Medulla oblongata (tissue), 1 donor: ENCODE results near the gene WDFY3.

Experiments
- DNase-seq: peaks from one replicate; pipeline ENCODE4 v3.0.0-alpha.2; 2015; ENCODE audit errors: extremely low spot score

The WDFY3 gene

DNA sequence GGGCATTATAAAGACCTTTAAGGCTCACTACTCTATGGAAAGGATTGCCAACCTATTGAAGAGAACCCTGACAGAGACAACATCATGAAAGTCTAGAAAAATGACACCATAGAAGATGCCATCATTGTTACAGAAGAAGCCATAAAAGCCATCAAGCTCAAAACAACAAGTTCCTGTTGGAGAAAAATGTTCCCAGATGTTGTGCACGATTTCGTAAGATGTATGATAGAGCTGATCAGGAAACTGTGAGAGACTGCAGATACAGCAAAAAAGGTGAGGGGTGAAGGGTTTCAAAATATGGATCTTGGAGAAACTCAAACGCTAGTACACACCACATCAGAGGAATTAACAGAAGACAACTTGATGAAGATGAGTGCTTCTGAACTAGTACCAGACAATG lies 53.3 kb downstream of the WDFY3 start:
- no peak for DNase-seq

DNA sequence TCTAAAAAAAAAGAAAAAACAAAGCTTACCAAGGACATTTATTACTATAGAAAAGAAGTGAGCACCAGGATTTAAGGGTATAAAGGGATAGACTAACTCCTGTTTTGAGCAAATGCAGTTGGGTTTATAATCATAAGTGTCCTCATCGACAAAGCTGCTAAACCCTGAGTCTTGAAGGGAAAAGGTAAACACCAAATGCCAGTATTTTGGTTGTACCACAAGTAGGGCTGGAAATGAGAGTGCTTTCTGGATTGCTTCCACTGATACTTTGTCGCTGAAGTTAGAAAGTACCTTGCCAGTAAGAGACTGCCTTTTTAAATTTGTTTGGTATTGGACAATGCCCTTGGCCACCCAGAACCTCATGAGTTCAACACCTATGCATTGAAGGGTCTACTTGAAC lies 53.7 kb downstream of the WDFY3 start:
- DNase-seq = no peak

DNA sequence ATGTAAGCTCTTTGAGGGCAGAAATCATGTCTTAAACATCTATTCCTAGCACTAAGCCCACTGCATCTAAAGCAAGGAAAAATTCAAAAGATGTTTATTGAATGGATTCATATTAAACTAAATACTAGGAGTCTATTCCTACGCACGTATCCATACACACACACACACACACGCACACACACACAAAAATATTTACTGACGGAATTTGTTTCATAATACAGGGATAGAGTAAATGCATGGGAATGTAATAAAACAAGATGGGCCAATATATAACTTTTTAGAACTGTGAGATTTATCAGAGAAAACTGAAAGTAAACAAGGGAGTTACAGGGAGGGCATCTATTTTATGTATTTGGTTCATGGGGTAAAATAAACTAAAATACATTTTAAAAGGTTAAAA lies 57.6 kb downstream of the WDFY3 start:
- DNase-seq = no peak

DNA sequence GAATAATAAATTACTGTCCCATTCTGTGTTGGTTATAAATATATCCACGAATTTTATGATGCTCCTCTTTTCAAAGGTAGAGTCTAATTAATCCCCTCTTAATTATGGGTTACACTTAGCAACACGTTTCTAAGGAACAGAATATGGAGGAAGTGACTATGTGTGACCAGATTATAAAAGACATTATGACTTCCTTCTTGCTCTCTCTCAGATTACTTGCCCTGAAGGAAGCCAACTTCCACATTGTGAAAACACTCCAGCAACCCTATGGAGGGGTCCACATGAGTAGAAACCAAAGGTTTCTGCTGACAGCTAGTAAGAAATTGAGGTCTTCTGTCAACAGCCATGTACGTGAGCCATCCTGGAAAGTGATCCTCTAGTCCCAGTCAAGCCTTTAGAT lies 59.3 kb downstream of the WDFY3 start:
- no peak for DNase-seq

DNA sequence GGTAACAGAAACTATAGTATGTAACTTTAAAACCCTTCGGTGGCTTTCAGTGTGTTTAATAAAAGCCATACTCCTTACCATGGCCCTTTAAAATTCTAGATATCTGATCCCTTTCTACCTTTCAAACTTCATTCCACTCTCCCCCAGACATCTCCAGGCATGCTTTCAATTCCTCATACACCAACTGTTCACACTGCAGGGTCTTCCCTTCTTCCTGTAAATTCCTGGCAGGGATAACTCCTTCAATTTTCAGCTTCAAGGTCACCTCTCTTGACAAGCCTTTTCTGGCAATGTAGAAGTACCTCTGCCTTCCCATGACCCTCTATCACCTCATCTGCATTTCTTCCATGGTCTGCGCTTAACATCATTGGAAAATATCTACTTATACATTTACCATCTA lies 60.8 kb downstream of the WDFY3 start:
- no peak for DNase-seq

DNA sequence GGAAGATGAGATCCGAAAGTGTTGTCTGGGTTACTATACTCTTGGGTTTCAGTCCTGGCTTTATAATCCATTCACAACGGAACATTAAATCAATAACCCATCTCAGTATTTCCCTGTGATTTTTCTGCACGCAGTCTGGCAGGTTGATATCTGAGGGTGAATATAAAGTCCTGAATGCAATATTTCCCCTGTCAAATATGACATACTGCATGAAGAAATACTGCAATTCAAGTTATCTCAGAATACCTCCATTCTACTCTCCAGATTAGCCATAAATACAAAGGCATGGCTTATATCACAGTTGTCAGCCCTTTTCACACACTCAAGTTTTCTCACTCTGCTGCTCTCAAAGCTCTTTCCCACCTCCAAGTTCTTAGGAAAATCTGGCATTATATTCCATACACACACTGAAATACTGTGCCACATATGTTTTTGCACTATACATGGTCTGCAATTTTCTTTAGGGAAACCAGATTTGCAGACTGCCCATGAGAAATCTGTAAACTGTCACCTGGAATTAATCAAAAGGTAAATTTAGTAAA lies 64.7 kb downstream of the WDFY3 start:
- DNase-seq = no peak

DNA sequence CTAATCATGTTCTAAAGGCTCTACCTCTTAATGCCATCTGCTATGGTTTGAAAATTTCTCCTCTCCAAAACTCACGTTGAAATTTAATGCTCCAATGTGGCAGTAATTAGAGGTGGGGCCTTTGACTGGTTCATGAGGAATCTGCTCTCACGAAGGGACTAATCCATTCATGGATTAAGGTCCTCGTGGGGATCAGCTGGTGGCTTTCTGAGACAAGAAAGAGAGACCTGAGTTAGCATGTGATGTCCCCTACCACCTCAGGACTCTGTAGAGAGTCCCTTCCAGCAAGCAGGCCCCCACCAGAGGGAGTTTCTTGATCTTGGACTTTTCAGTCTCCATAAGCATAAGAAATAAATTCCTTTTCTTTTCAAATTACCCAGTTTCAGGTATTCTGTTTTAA lies 65.3 kb downstream of the WDFY3 start:
- no peak for DNase-seq

DNA sequence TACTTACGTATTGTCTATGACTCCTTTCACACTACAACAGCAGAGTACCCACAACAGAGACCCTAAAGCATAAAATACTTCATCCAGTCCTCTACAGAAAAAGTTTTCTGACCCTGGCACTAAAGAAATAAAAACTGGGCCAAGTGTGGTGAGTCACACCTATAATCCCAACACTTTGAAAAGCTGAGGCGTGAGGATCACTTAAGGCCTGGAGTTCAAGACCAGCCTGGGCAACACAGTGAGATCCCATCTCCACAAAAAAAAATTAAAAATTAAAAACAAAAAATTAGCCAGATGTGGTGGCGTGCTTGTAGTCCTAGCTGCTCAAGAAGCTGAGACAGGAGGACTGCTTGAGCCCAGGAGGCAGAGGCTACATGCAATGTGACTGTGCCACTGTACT lies 66.9 kb downstream of the WDFY3 start:
- no peak for DNase-seq

DNA sequence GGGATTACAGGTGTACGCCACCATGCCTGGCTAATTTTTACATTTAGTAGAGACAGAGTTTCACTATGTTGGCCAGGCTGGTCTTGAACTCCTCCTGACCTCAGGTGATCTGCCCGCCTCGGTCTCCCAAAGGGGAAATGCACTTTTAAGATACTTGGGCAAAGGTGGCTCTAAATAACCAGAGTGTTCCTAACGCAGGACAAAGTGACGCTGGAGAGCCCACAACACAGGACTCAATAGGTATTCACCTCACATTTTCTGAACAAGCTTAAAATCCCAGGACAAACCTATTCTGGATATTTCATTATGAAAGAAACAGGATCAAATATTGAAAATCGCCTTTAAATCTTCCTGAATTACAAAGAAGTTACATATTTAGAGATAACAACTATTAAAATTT lies 69.0 kb downstream of the WDFY3 start:
- DNase-seq = no peak

DNA sequence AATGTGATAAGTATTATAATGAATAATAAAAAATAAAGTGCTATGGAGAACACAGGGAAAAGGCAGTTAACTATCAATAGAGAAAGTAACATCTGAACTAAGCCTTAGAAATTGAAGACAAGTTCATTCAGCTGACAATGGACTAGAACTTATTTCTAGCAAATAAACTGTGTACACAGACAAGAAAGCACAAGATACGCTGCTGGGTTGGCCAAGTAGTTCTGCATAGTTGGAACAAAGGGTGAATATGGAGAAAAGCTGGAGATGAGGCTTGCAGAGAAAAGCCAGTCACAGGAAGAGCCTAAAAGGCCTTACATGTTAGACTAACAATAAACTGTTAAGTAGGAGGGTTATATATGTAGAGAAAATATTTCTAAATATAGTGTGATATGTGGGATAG lies 71.2 kb downstream of the WDFY3 start:
- no peak for DNase-seq

DNA sequence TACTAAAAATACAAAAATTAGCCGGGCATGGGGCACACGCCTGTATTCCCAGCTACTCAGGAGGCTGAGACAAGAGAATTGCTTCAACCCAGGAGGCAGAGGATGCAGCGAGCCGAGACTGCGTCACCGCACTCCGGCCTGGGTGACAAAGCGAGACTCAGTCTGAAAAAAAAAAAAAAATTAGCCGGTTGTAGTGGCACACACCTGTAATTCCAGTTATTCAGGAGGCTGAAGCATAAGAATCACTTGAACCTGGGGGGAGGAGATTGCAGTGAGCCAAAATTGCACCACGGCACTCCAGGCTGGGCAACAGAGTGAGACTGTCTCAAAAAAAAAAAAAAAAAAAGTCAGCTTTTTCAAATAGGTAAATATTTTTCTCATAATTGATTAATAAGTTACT lies 71.9 kb downstream of the WDFY3 start:
- no peak for DNase-seq

DNA sequence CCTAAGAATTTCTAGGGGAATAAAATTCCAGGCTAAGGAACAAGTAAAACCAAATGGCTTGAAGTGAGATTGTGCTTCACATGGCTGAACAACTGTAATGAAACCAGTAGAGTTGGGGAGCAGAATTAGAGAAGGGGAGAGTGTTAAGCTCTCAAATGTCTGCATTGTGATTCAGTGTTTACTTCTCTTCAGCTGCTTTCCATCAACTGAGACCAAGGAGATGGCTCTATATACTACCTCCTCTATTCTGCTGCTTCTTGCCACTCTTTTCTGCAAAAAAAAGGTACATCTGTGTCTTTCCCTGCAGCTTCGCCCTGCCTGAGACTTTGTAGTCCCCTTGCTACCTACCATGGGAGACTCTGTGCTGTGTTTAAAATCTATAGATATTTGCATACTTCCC lies 73.5 kb downstream of the WDFY3 start:
- no peak for DNase-seq

DNA sequence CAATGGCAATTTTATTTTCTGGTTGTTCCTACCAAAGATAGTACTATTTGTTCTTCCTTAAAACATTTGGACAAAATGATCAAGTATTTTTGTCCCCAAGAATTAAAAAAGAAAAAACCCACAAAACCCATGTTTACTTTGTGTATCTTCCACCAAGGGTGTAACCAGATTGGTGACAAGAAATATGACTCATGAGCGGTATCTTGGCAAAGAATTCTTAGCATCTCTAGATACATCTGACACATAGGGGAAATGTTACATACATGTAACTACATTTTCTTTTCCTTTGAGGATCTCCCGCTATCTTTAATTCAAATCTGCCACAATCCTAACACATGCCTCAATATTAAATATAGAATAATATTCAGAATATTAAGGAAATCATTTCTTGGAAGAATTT lies 78.7 kb downstream of the WDFY3 start:
- no peak for DNase-seq

DNA sequence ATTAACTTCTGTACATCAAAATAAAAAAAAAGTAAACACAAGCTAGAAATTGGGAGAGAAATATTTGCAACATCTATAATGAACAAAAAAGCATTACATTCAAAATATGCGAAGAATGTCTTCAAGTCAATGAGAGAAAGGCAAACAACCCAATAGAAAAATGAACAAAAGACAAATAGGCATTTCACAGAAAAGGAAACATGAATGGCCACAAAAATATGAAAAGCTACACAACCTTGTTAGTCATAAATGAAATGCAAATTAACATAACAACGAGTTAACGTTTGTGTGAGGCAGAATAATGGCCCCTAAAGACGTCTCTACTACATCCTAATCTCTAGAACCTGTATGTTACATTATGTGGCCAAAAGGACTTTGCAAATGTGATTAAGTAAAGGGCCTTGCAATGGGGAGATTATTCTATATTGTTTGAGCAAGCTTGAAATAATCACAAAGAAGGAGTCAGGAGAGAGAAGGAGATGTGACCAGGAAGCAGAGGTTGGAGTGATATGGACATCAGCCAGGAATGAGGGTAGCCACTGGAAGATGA lies 86.8 kb downstream of the WDFY3 start:
- no peak for DNase-seq

DNA sequence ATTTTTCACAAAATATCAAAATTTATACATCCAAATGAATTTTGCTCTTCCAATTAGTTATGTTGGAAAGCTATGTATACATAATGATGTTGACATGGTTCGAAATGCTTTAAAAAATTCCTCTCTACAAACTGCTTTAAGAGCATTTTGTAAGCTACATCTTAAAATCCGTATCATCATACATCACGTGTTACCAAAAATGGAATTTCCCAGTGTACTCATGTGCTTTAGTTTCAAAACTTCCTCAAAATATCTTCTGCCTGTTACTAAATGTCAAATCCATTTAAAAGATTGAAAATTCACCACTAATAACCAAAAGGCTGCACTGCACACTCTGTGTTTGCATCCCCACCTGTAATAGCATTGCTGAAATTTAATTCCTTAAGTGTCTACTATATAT lies 87.9 kb downstream of the WDFY3 start:
- no peak for DNase-seq

DNA sequence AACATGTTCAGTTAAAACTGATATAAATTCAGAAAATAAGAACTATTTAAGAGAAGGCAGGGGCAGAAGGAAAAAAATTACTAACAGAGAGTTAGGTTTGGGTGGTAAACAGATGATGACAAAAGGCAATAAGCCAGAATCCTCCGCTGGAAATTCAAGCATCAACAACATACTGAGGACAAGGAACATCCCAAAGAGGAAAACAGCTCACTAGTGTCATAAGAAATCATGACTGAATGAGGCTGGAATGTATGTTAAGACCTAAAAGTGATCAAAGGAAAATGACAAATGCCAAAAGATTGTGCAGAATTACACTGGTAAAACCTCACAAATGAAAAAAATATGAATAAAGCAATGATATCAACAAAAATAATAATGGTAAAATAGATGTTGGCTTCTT lies 88.4 kb downstream of the WDFY3 start:
- no peak for DNase-seq

DNA sequence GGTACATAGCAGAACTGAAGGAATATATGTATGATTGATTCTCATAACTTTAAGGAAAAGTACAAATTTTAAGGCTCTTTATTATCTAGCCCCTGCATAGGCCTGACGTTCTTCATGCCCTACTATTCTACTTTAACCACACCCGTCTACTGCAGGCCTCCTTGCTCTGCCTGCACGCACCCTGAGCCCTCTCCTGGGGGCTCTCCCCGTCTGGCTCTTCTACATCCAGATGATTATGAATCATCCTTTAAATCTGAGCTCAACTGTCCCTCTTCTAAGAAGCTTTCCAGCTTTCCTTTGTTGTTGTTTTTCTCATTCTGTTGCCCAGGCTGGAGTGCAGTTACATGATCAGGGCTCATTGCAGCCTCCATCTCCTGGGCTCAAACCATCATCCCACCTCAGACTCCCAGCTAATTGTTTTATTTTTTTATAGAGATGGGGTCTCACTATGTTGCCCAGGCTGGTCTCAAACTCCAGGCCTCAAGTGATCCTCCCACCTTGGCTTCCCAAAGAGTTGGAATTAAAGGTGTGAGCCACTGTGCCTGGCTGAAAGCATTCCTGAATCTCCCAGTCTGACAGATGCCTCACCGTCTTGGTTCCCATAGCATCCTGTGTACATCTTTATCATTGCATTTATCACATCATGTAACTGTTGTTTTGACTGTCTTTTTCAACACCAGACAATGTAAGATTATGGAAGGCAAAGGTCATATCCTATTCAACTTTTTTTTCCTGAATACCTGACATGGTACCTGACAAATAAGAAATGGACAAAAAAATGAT lies 89.2 kb downstream of the WDFY3 start:
- DNase-seq = no peak

DNA sequence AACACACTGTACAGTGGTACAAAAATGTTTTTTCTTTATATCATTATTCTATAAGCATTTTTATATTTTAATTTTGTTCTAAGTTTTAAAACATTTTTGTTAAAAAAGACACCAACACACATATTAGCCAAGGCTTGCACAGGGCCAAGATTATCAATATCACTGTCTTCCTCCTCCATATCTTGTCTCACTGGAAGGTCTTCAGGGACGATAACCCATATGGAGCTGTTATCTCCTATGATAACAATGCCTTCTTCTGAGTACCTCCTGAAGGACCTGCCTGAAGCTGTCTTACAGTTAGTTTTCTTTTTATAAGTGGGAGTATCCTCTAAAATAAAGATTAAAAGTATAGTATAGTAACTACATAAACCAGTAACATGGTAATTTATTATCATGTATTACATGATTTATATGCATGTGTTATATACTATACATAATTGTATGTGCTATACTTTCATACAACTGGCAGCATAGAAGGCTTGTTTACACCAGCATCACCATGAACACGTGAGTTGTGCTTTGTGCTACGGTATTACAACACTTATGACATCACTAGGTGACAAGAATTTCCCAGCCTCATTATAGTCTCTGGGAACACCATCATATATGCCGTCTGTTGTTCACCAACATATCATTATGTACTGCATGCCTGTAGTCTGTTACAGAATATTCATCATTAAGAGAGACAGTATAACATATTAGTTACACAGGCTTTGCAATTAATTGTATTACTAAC lies 90.7 kb downstream of the WDFY3 start:
- no peak for DNase-seq

DNA sequence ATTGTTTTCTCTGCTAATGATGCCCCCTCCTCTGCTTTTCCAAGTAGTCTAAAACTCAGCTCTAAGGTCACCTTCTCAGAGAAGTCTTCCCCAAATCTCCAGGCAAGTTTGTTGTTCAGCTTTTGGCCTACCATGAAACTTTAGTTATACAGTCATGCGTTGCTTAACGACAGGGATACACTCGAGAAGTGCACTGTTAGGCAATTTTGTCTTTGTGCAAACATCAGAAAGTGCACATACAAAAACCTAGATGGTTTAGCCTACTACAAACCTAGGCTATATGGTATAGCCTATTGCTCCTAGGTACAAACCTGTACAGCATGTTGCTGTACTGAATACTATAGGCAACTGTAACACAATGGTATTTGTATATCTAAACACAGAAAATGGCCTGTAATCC lies 91.9 kb downstream of the WDFY3 start:
- DNase-seq = no peak

DNA sequence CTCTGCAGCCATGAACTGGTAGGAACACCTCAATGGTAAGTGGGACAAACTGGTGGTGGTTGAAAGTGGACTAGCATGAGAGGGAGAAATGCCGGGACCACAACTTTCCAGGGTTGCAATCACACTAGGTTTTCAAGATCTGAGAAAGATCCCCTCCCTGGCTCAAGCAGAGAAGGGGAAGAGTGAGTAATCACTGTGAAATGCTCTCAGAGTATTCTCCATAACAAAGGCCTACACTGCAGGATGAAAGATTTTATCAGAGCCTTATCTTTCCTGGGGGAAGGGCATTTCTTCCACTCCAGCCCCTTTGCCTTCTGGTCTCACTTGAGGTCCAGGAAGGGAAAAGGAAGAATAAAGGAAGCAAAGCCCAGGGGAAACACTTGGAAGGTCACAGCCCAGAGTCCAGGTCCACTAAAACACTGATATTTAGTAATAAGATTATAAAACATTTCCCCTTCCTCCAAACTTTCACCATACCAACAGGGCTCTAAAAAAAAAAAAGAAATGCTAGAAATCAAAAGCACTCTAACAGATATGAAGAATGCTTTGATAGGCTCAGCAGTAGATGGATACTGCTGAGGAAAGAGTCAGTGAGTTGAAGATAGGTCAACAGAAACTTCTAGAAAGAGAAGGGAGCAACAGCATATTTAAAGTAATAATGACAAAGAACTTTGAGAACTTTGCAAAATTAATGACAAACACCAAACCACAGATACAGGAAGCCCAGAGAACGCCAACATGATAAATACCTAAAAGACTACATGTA lies 95.9 kb downstream of the WDFY3 start:
- DNase-seq = no peak

DNA sequence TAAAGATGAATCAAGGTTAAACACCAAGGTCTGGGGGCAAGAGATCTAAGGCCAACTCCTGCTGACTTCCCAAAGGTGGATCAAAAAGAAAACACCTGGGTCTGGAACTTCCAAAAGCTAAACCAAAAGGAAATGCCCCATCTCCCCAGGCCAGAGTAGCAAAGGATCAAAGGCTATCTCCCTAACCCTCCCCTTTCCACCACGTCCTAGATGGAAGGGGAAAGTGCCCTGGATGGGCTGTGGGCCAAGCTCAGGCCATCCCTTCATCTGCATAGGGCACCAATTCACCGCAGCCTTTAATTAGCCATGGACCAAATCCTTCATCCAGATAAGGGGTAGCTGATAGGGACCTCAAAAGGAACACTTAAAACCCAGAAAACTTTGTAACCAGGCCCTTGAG lies 100.2 kb downstream of the WDFY3 start:
- no peak for DNase-seq

DNA sequence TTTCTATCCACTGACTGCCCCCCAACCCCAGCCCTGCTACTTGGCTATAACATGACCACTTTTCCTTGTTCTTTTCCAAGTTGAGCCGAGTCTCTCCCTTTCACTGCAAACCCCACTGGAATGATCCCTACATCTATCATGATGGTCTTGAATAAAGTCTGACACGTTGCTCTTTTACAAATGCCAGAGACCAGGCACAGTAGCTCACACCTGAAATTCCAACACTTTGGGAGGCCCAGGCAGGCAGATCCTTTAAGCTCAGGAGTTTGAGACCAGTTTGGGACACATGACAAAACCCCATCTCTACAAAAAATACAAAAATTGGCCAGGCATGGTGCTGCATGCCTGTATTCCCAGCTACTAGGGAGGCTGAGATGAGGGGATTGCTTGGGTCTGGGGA lies 100.9 kb downstream of the WDFY3 start:
- DNase-seq = no peak
